ENCODE results near the gene OR4D10. TPM values are rescaled to one million over a fixed set of nuclear protein-coding genes. Genes with fewer than 3 reads are reported as not detected.

The OR4D10 gene
- polyA plus RNA-seq, 1 experiment, result not detected

- Histone ChIP-seq H3K9me3 (ENCODE audit: control insufficient read depth, insufficient read depth, low read length) (no peaks in the 10 kb centered on the region), H3K27ac (ENCODE audit: low read depth, low read length) (no peak within 1 kb of the TSS), H3K4me3 (ENCODE audit: low read depth, low read length) (no peak within 1 kb of the TSS), H3K27me3 (ENCODE audit: control insufficient read depth, insufficient read depth, low read length) (no peaks in the 10 kb centered on the region)
- DNase-seq (ENCODE audit: low read depth, low spot score), result no peak
- ChIA-PET CTCF (no interaction called here), POLR2A (no interaction called here)
- no peak for TF ChIP-seq CTCF (IDR thresholded peaks at IDR 0.05; ENCODE audit: low read depth, low read length)
Measured at GRCh38 chr11:59456661-59457060, 16.5 kb upstream of the OR4D10 start, which contains the start of gene OR4D6. OR4D6 (plus strand) TSS chr11:59456961; CDS start chr11:59456961, 0 bp downstream.

- H3K27ac ChIP-seq (ENCODE audit: low read depth, low read length), result no peak overlapping the region
- CTCF ChIA-PET, result no interaction called here
- no peaks in the 10 kb centered on the region for H3K27me3 ChIP-seq (ENCODE audit: control insufficient read depth, insufficient read depth, low read length)
- POLR2A ChIA-PET, result no interaction called here
- H3K9me3 ChIP-seq (ENCODE audit: control insufficient read depth, insufficient read depth, low read length), result no peaks in the 10 kb centered on the region
- TF ChIP-seq CTCF (IDR thresholded peaks at IDR 0.05; ENCODE audit: low read depth, low read length), result no peak
- H3K4me3 ChIP-seq (ENCODE audit: low read depth, low read length), result no peak overlapping the region
- DNase-seq (ENCODE audit: low read depth, low spot score), result no peak
Measured at GRCh38 chr11:59459916-59460315, 13.2 kb upstream of the OR4D10 start.

GRCh38 chr11:59463190-59463641 lies 9.9 kb upstream of the OR4D10 start:
- no peak for TF ChIP-seq CTCF (IDR thresholded peaks at IDR 0.05; ENCODE audit: low read depth, low read length)
- DNase-seq (ENCODE audit: low read depth, low spot score), result no peak
- no peaks in the 10 kb centered on the region for H3K9me3 ChIP-seq (ENCODE audit: control insufficient read depth, insufficient read depth, low read length)
- CTCF ChIA-PET, result interaction anchor here (0.6 to 1.4 kb wide), 2 partner anchors 49 to 74 kb away, joined by 3 read pairs; no protein-coding TSS in a partner anchor
- H3K4me3 ChIP-seq (ENCODE audit: low read depth, low read length), result no peak overlapping the region
- no peak overlapping the region for H3K27ac ChIP-seq (ENCODE audit: low read depth, low read length)
- no peaks in the 10 kb centered on the region for H3K27me3 ChIP-seq (ENCODE audit: control insufficient read depth, insufficient read depth, low read length)
- POLR2A ChIA-PET, result no interaction called here

GRCh38 chr11:59475176-59475575 lies 2.1 kb downstream of the OR4D10 start:
- ChIA-PET CTCF (no interaction called here), POLR2A (no interaction called here)
- no peak for TF ChIP-seq CTCF (IDR thresholded peaks at IDR 0.05; ENCODE audit: low read depth, low read length)
- Histone ChIP-seq H3K27ac (ENCODE audit: low read depth, low read length) (no peak overlapping the region), H3K4me3 (ENCODE audit: low read depth, low read length) (no peak overlapping the region), H3K9me3 (ENCODE audit: control insufficient read depth, insufficient read depth, low read length) (no peaks in the 10 kb centered on the region), H3K27me3 (ENCODE audit: control insufficient read depth, insufficient read depth, low read length) (no peaks in the 10 kb centered on the region)
- no peak for DNase-seq (ENCODE audit: low read depth, low spot score)

- no peak overlapping the region for H3K4me3 ChIP-seq (ENCODE audit: low read depth, low read length)
- no peak overlapping the region for H3K27ac ChIP-seq (ENCODE audit: low read depth, low read length)
- CTCF ChIA-PET, result interaction anchor here (1.3 kb wide), 1 partner anchor 57 kb away, joined by 3 read pairs; no protein-coding TSS in a partner anchor
- POLR2A ChIA-PET, result interaction anchor here (0.6 kb wide), 1 partner anchor 58 kb away, joined by 3 read pairs; no protein-coding TSS in a partner anchor
- no peak for DNase-seq (ENCODE audit: low read depth, low spot score)
- H3K27me3 ChIP-seq (ENCODE audit: control insufficient read depth, insufficient read depth, low read length), result no peaks in the 10 kb centered on the region
- TF ChIP-seq CTCF (IDR thresholded peaks at IDR 0.05; ENCODE audit: low read depth, low read length), result no peak
- H3K9me3 ChIP-seq (ENCODE audit: control insufficient read depth, insufficient read depth, low read length), result no peaks in the 10 kb centered on the region
Measured at GRCh38 chr11:59479906-59480305, 6.8 kb downstream of the OR4D10 start.

Data from AG04450 (cell line).